Measurements from ENCODE around the gene PALLD. TPM values are rescaled to one million over a fixed set of nuclear protein-coding genes. Genes with fewer than 3 reads are reported as not detected.

The PALLD gene
- total and polyA plus RNA-seq, 2 of the 8 experiments (the other 6 are each of a cell fraction or from before 2014, with no cell fraction given), result 10.5 to 25.0 TPM

- TF ChIP-seq CBX5 (IDR thresholded peaks at IDR 0.05; ENCODE audit: low read depth, low read length) (no peak), SRF (IDR thresholded peaks at IDR 0.05; ENCODE audit: low read depth, low read length) (no peak), PHF8 (conservative IDR thresholded peaks at IDR 0.05; ENCODE audit: low read depth, low read length) (no peak), CHD1 (IDR thresholded peaks at IDR 0.05; ENCODE audit: low read depth, low read length) (no peak), YY1 (IDR thresholded peaks at IDR 0.05; ENCODE audit: low read depth, low read length) (no peak)
These were observed 240.3 kb downstream of the PALLD start (continued) for GRCh38 chr4:168736860-168737805.

Data from H1 (cell line).